Measurements from ENCODE around the gene FCSK.

The FCSK gene

GRCh38 chr16:70457446-70458166 lies 3.2 kb downstream of the FCSK start:
- no peak for DNase-seq

DNA sequence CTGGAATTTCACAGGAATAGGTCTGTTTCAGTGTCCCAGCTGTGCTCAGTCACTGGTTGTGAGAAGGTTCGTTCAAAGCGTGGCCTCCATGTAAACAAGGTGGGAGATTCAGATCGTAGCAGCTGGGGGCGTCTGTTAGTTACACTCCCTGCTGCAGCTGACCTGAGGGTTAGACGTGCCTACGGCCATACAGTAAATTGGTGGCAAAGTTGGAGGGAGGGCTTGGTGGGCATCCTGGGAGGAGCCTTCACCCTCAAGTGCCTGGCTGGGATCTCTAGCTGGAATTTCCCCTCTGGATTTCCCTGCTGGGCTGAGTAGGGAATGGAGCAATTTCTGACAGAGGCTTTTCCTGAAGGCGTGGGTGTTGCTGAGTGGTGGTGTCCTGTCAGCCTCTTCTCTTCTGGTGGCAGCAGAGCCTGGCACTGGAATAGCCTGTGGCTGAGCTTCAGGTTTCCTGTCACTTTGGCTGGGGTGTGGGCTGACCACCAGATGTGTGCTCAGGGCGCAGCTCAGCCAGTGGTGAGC lies 6.4 kb downstream of the FCSK start:
- DNase-seq = no peak

- no peak for DNase-seq
These were observed 8.8 kb downstream of the FCSK start for GRCh38 chr16:70463235-70463634.

DNA sequence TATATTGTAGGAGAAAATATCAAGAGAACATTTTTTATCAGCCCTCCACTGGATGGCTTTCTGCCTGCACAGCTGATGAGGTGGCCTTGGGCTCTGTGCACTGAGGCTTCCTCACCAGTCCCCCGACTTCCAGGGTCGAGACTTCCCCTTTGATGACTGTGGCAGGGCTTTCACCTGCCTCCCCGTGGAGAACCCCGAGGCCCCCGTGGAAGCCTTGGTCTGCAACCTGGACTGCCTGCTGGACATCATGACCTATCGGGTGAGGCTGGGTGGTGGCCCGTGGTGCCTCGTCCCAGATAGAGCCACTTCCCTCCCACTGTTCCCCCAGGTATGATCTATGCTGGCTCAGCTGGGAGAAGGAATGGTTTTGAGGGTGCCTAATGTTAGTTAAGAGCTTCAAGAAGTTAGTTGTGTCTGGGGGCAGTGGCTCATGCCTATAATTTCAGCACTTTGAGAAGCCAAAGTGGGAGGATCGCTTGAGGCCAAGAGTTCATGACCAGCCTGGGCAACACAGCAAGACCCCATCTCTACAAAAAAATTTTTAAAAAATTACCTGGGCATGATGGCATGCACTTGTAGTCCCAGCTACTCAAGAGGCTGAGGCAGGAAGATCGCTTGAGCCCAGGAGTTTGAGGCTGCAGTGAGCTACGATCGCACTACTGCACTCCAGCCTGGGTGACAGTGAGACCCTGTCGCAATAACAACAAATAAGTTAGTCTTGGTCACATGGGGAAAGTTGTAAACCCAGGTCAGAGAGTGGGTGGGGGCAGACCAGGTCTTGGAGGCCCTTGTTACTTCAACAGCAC lies 11.8 kb downstream of the FCSK start:
- no peak for DNase-seq

- no peak for DNase-seq
These were observed 12.3 kb downstream of the FCSK start for GRCh38 chr16:70466805-70467076.

GRCh38 chr16:70467113-70467512 lies 12.7 kb downstream of the FCSK start:
- no peak for DNase-seq

GRCh38 chr16:70467608-70468007 lies 13.2 kb downstream of the FCSK start:
- DNase-seq = no peak

DNA sequence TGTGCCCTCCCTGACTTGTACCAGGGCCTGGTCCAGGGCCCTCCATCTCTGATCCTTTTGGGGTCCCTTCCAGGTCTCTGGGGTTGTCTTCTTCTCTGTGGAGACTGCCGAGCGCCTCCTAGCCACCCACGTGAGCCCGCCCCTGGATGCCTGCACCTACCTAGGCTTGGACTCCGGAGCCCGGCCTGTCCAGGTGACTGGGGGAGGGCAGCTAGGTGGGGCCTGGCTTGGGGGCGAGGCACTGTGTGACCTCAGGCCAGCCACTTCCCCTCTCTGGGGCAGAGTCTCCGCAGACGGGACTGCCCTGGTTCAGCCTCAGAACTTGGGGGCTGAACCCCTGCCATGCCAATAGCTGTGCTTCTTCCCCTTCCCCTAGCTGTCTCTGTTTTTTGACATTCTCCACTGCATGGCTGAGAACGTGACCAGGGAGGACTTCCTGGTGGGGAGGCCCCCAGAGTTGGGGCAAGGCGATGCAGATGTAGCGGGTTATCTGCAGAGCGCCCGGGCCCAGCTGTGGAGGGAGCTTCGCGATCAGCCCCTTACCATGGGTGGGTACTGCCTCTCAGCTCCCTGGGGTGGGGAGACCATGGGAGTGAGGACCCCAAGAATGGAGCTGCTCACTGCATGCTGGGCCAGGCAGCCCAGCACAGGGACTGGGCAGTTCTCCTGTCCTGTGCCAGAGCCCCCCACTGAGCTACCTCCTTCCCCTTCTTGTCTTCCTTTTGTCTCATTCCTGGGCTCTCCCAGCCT lies 14.6 kb downstream of the FCSK start:
- no peak for DNase-seq

DNA sequence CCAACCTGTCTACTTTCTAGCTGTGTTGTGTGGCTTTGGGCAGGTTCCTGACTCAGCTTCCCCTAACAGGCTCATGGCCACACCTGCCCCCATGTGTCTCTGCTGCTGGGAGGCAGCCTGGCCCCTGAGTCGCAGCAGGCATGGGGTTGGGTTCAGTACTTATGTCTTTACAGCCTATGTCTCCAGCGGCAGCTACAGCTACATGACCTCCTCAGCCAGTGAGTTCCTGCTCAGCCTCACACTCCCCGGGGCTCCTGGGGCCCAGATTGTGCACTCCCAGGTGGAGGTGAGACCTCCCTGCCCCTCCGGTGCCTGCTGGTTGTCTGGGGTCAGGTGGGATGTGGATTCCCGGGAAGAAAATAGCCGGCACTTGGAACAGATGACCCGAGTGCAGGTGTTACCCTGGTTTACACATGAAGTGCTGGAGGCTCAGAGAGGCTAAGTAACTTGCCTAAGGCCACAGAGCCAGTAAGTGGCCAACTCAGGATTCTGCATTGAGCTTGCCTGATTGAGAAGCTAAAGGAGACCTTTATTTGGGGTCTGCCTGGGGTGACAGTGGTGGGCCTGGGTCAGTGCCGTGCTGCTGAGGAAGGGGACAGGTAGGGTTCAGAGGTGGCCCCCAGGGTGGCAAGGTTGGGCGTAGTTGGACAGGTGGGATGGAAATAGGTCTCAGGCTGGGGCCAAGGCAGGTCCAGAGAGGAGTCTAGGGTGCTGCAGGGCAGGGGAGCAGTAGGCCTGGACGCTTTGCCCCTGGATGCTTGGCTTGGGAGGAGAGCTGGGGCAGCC lies 15.9 kb downstream of the FCSK start:
- no peak for DNase-seq

DNA sequence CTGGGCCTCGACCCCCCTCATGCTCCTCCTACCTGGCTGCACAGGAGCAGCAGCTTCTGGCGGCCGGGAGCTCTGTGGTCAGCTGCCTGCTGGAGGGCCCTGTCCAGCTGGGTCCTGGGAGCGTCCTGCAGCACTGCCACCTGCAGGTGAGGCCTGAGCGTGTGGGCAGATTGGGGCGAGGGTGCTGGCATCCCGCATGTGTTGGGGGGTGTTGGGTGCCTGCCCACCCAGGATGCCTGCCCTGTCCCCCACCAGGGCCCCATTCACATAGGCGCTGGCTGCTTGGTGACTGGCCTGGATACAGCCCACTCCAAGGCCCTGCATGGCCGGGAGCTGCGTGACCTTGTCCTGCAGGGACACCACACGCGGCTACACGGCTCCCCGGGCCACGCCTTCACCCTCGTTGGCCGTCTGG lies 16.5 kb downstream of the FCSK start:
- DNase-seq = no peak

- DNase-seq = no peak
These were observed 18.5 kb downstream of the FCSK start for GRCh38 chr16:70472786-70473433.

DNA sequence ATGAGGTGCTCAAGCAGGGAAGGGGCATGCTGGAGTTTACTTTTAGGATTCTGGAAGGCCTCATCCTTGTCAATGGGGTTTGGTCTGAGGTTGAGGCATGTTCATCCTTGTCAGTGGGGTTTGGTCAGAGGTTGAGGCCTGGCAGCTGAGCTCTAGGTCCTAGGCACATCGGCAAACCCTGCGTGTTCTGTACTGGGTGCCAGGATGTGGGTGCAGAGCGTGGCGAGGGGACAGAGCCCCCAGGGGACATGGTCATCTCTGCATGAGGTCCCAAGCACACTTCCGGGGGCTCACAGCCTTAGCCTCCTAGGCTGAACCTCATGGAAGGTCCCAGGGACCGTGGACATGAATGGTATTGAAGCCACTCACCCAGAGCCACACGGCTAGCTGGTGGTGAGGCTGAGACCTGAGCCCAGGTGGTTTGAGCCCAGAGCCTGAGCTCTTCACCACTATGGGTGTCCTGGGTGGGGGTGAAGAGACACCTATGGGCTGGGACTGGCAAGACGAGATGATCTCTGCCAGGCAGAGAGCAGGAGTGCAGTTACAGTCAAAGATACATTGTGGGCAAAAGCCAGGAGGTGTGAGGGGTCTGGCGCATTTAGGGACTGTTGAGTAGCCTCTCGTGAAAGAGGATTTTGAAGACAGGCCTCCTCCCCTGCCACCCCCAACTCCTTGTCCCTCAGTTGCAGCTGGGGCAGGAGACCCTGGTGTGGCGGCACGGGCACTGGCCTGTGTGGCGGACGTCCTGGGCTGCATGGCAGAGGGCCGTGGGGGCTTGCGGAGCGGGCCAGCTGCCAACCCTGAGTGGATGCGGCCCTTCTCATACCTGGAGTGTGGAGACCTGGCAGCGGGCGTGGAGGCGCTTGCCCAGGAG lies 19.3 kb downstream of the FCSK start:
- DNase-seq = no peak

DNA sequence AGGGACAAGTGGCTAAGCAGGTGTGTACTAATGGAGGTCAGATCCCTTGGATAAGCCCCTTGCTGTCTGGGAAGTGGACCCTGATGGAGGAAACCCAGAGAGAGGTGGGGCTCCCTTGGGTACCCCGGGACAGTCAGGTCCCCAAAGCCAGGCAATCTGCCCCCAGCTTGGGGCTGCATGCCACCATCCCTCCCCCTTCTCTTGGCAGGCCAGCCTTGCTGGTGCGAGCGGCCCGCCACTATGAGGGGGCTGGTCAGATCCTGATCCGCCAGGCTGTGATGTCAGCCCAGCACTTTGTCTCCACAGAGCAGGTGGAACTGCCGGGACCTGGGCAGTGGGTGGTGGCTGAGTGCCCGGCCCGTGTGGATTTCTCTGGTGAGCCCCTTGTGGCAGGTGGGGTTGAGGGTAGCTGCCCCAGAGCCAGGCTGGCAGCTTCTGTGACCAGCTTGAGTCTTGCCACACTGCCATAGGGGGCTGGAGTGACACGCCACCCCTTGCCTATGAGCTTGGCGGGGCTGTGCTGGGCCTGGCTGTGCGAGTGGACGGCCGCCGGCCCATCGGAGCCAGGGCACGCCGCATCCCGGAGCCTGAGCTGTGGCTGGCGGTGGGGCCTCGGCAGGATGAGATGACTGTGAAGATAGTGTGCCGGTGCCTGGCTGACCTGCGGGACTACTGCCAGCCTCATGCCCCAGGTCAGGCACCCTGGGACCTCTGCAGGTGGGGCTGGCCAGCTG lies 20.1 kb downstream of the FCSK start:
- no peak for DNase-seq

GRCh38 chr16:70475054-70475871 lies 20.9 kb downstream of the FCSK start:
- DNase-seq = no peak

- DNase-seq = no peak
These were observed 22.1 kb downstream of the FCSK start for GRCh38 chr16:70476272-70477020.

GRCh38 chr16:70478169-70478568 lies 23.8 kb downstream of the FCSK start:
- DNase-seq = no peak

GRCh38 chr16:70478912-70479341 lies 24.5 kb downstream of the FCSK start:
- DNase-seq = no peak
